Mesenchymal stem cell (in vitro differentiated cells and primary cell): ENCODE data around the gene PRPS1L1.

Source experiments
- DNase-seq: peaks from one replicate; pipeline ENCODE4 v3.0.0-alpha.2; 2013
- H2AFZ ChIP-seq: one replicate; pipeline ENCODE4 v1.6.1; 2013; ENCODE audit warnings: low read depth, mild to moderate bottlenecking, control low read depth, inconsistent platforms, low read length, moderate library complexity
- H2AK5ac ChIP-seq: 2 replicates; pipeline ENCODE4 v1.6.1; 2013; ENCODE audit warnings: low read length, moderate library complexity, mild to moderate bottlenecking, inconsistent platforms; ENCODE audit not compliant: severe bottlenecking
- H2BK120ac ChIP-seq: one replicate; pipeline ENCODE4 v1.6.1; 2013; ENCODE audit warnings: low read depth, mild to moderate bottlenecking, inconsistent platforms, low read length, moderate library complexity
- H2BK12ac ChIP-seq, 2 experiments: one replicate each; pipeline ENCODE4 v1.6.1; 2013; ENCODE audit warnings: inconsistent platforms in 2 of 2, low read length in 2 of 2, mild to moderate bottlenecking in 2 of 2, moderate library complexity in 2 of 2, control low read depth in 1 of 2
- H2BK15ac ChIP-seq: one replicate; pipeline ENCODE4 v1.6.1; 2013; ENCODE audit warnings: mild to moderate bottlenecking, low read depth, inconsistent platforms; ENCODE audit not compliant: poor library complexity, severe bottlenecking
- H2BK5ac ChIP-seq: 2 replicates; pipeline ENCODE4 v1.6.1; 2013; ENCODE audit warnings: low read depth, mild to moderate bottlenecking, low read length, control low read depth, inconsistent platforms; ENCODE audit not compliant: poor library complexity, severe bottlenecking
- H3K14ac ChIP-seq, 2 experiments: one replicate each; pipeline ENCODE4 v1.6.1; 2013; ENCODE audit warnings: inconsistent platforms in 2 of 2, low read length in 2 of 2, control low read depth in 1 of 2, mild to moderate bottlenecking in 1 of 2, moderate library complexity in 1 of 2
- H3K18ac ChIP-seq, 2 experiments: one replicate each; pipeline ENCODE4 v1.6.1; 2013; ENCODE audit warnings: inconsistent platforms in 2 of 2, low read length in 2 of 2, control low read depth in 1 of 2, low read depth in 1 of 2, mild to moderate bottlenecking in 1 of 2
- H3K23ac ChIP-seq, 2 experiments: one replicate each; pipeline ENCODE4 v1.6.1; 2013; ENCODE audit warnings: inconsistent platforms in 2 of 2, low read length in 2 of 2, mild to moderate bottlenecking in 2 of 2, moderate library complexity in 2 of 2, control low read depth in 1 of 2
- H3K27ac ChIP-seq: 2 replicates; pipeline ENCODE4 v1.5.1; 2013; ENCODE audit warnings: mild to moderate bottlenecking, moderate library complexity, low read length, control low read depth, inconsistent platforms; ENCODE audit not compliant: poor library complexity, severe bottlenecking
- H3K27me3 ChIP-seq, 2 experiments: 2 replicates each; pipeline versions ENCODE4 v1.6.1 to v1.7.0; 2013; ENCODE audit warnings: low read length in 2 of 2, mild to moderate bottlenecking in 2 of 2, moderate library complexity in 2 of 2, control low read depth in 1 of 2, inconsistent platforms in 1 of 2; ENCODE audit not compliant: control insufficient read depth in 1 of 2, insufficient read depth in 1 of 2
- H3K36me3 ChIP-seq, 2 experiments: 2 replicates each; pipeline versions ENCODE4 v1.6.1 to v1.7.0; 2013; ENCODE audit warnings: low read length in 2 of 2, control low read depth in 1 of 2, inconsistent platforms in 1 of 2, low read depth in 1 of 2, mild to moderate bottlenecking in 1 of 2; ENCODE audit not compliant: insufficient read depth in 2 of 2, control insufficient read depth in 1 of 2
- H3K4ac ChIP-seq, 2 experiments: one replicate each; pipeline ENCODE4 v1.6.1; 2013; ENCODE audit warnings: inconsistent platforms in 2 of 2, low read length in 2 of 2, mild to moderate bottlenecking in 2 of 2, moderate library complexity in 2 of 2, control low read depth in 1 of 2, low read depth in 1 of 2
- H3K4me1 ChIP-seq: 2 replicates; pipeline ENCODE4 v1.6.1; 2013; ENCODE audit warnings: low read depth, low read length, control low read depth; ENCODE audit not compliant: control insufficient read depth, insufficient read depth
- H3K4me2 ChIP-seq: 2 replicates; pipeline ENCODE4 v1.6.1; 2013; ENCODE audit warnings: low read length, mild to moderate bottlenecking, inconsistent platforms; ENCODE audit not compliant: poor library complexity, severe bottlenecking
- H3K4me3 ChIP-seq, 2 experiments: 2 replicates each; pipeline versions ENCODE4 v1.5.1 to v1.7.0; 2013; ENCODE audit warnings: low read length in 2 of 2, mild to moderate bottlenecking in 2 of 2, control low read depth in 1 of 2, low read depth in 1 of 2; ENCODE audit not compliant: insufficient read depth in 1 of 2
- H3K79me1 ChIP-seq: replicated peaks from 2 replicates; pipeline ENCODE4 v1.6.1; 2013; ENCODE audit warnings: mild to moderate bottlenecking, control low read depth, low read length, inconsistent platforms; ENCODE audit not compliant: poor library complexity, severe bottlenecking
- H3K9ac ChIP-seq: 2 replicates; pipeline ENCODE4 v1.7.0; 2013; ENCODE audit warnings: mild to moderate bottlenecking, low read length, moderate library complexity
- H3K9me3 ChIP-seq: 2 replicates; pipeline ENCODE4 v1.7.0; 2013; ENCODE audit warnings: mild to moderate bottlenecking, low read length; ENCODE audit not compliant: control insufficient read depth
- H4K8ac ChIP-seq: one replicate; pipeline ENCODE4 v1.6.1; 2013; ENCODE audit warnings: inconsistent platforms, mild to moderate bottlenecking, low read length, moderate library complexity
- H4K91ac ChIP-seq: one replicate; pipeline ENCODE4 v1.6.1; 2013; ENCODE audit warnings: mild to moderate bottlenecking, low read length, inconsistent platforms
- WGBS: methylation state at CpG from one replicate; pipeline ENCODE4 v1.1.7; 2013; ENCODE audit warnings: mixed read lengths; 5-methylcytosine and 5-hydroxymethylcytosine counted together

Gene PRPS1L1

DNA sequence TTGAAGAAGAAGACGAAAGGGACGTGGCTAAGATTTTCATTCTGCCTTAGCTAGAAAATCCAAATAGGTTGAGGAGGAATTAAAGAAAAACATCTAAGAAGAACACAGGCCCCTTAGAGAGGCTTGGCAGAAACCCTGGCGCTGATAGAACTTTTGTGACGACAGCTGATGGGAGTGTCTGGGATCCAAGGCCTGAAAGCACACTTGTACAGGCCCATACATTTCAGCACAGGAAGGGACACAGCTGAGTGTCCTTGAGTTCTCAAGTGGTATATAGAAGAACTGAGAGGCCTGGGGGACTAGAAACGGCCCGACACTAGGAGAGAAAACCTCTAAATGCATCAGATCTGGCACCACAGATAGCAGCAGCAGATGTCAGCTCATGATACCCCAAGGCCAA, 39.5 kb downstream of the PRPS1L1 start:
- Histone ChIP-seq H3K4me1 (no peaks in the 10 kb centered on the region), H3K27me3 (no peaks in the 10 kb centered on the region), H3K18ac (peak overlapping the region in 1 of 2 experiments; percentile 15), H3K4me3 (no peak overlapping the region), H2BK5ac (no peak overlapping the region), H3K4me2 (no peak overlapping the region), H3K9ac (no peak overlapping the region), H3K27ac (no peak overlapping the region), H2AK5ac (no peak overlapping the region), H2BK15ac (no peak overlapping the region), H2BK120ac (no peak overlapping the region), H4K91ac (no peak overlapping the region), H3K79me1 (no peaks in the 10 kb centered on the region), H3K14ac (no peak overlapping the region), H3K23ac (no peak overlapping the region), H3K9me3 (no peaks in the 10 kb centered on the region), H4K8ac (peak overlapping the region; percentile 65), H2AFZ (no peak overlapping the region), H3K4ac (no peak overlapping the region), H2BK12ac (peak overlapping the region; percentile 37 to 49), H3K36me3 (no peaks in the 10 kb centered on the region)
- 56% methylated on average over 6 of the region's 6 CpGs for WGBS
- peak; percentile 48 for DNase-seq

DNA sequence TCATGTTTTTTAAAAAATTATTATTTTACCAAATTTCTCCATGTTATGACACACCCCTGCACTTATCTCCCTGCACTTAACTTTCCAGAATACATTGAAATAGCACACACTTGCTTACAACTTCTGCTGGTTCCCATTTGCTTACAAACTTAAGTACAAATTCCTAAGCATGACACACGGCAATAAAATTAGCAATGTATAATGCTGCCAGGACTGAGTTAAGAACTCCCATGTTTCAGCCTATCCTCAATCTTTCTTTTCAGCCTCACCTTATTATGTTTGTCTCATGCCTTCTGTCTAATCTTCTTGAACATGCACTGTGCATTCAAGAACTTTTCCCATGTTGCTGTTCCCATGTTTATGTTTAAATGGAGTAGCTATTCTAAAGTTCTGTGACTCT, 40.8 kb downstream of the PRPS1L1 start:
- H3K9me3 ChIP-seq, result no peaks in the 10 kb centered on the region

GRCh38 chr7:17985473-17986239, 42.0 kb downstream of the PRPS1L1 start:
- DNase-seq, result no peak
- peak overlapping the region; percentile 70 for H4K91ac ChIP-seq

More for the DNA sequence above, 40.8 kb downstream of the PRPS1L1 start:
- Histone ChIP-seq H4K91ac (no peak overlapping the region), H3K4ac (no peak overlapping the region), H2AK5ac (no peak overlapping the region), H2BK120ac (no peak overlapping the region), H3K4me2 (no peak overlapping the region), H3K36me3 (no peaks in the 10 kb centered on the region), H3K4me1 (no peaks in the 10 kb centered on the region), H3K18ac (no peak overlapping the region), H3K23ac (no peak overlapping the region), H3K27me3 (no peaks in the 10 kb centered on the region), H3K9ac (peak overlapping the region; percentile 33), H4K8ac (no peak overlapping the region), H3K14ac (no peak overlapping the region), H3K4me3 (no peak overlapping the region), H2BK12ac (no peak overlapping the region), H2AFZ (no peak overlapping the region), H2BK5ac (no peak overlapping the region), H3K79me1 (no peaks in the 10 kb centered on the region), H3K27ac (peak overlapping the region; percentile 40), H2BK15ac (no peak overlapping the region)
- 0% methylated on average over 1 of the region's 1 CpG for WGBS
- peak; percentile 84 for DNase-seq

DNA sequence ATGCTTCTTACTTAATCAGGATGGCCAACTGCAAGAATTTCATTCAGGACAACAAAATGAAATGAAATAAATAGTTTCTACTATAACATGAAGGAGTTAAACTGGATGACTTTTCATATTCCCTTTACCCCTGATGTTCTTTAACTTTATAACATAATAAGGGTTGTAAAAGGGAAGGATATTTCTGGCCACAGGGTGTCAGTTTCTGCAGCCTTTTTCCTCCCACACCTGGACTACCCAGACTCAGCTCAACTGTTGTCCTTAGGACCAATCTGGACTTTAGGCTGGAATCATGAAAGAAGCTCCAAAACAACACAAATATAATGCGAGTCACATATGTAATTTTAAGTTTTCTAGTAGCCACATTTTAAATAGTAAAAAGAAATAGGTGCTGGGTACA, 43.4 kb downstream of the PRPS1L1 start:
- no CpG with 5 or more reads among the region's 1 CpG for WGBS
- DNase-seq, result no peak
- H3K18ac ChIP-seq, result no peak overlapping the region
- no peak overlapping the region for H3K27ac ChIP-seq
- H3K27me3 ChIP-seq, result no peaks in the 10 kb centered on the region
- no peak overlapping the region for H3K4ac ChIP-seq
- H3K9ac ChIP-seq, result peak overlapping the region; percentile 75
- H3K9me3 ChIP-seq, result peaks cover 5% of the 10 kb centered on the region
- no peak overlapping the region for H3K23ac ChIP-seq
- H2AK5ac ChIP-seq, result no peak overlapping the region
- no peak overlapping the region for H3K4me3 ChIP-seq
- no peak overlapping the region for H2BK5ac ChIP-seq
- no peak overlapping the region for H3K4me2 ChIP-seq
- no peak overlapping the region for H2AFZ ChIP-seq
- H3K36me3 ChIP-seq, result no peaks in the 10 kb centered on the region
- H2BK15ac ChIP-seq, result no peak overlapping the region
- no peaks in the 10 kb centered on the region for H3K79me1 ChIP-seq
- no peak overlapping the region for H2BK120ac ChIP-seq
- H4K91ac ChIP-seq, result no peak overlapping the region
- no peak overlapping the region for H2BK12ac ChIP-seq
- H3K14ac ChIP-seq, result no peak overlapping the region
- no peaks in the 10 kb centered on the region for H3K4me1 ChIP-seq
- H4K8ac ChIP-seq, result no peak overlapping the region

More at GRCh38 chr7:17985473-17986239, 42.0 kb downstream of the PRPS1L1 start:
- no peak overlapping the region for H3K27ac ChIP-seq
- no peak overlapping the region for H2BK15ac ChIP-seq
- no peak overlapping the region for H2BK5ac ChIP-seq
- no peaks in the 10 kb centered on the region for H3K4me1 ChIP-seq
- H3K79me1 ChIP-seq, result no peaks in the 10 kb centered on the region
- peak overlapping the region; percentile 11 to 70 for H3K18ac ChIP-seq
- H3K36me3 ChIP-seq, result no peaks in the 10 kb centered on the region
- peak overlapping the region in 1 of 2 experiments; percentile 89 for H3K14ac ChIP-seq
- 93% methylated on average over 5 of the region's 6 CpGs for WGBS
- H4K8ac ChIP-seq, result no peak overlapping the region
- no peak overlapping the region for H2AFZ ChIP-seq
- no peaks in the 10 kb centered on the region for H3K27me3 ChIP-seq
- H3K4me2 ChIP-seq, result no peak overlapping the region
- H3K4me3 ChIP-seq, result no peak overlapping the region
- peak overlapping the region; percentile 19 for H2BK120ac ChIP-seq
- H2BK12ac ChIP-seq, result peak overlapping the region; percentile 65 to 69
- no peak overlapping the region for H3K9ac ChIP-seq
- peaks cover 5% of the 10 kb centered on the region for H3K9me3 ChIP-seq
- H2AK5ac ChIP-seq, result peak overlapping the region; percentile 36
- H3K4ac ChIP-seq, result peak overlapping the region in 1 of 2 experiments; percentile 4
- no peak overlapping the region for H3K23ac ChIP-seq
